ENCODE measurements around the gene OSGIN1. TPM values are rescaled to one million over a fixed set of nuclear protein-coding genes. Genes with fewer than 3 reads are reported as not detected.

The OSGIN1 gene
- total and polyA plus RNA-seq, 7 donors, result 3.6 to 9.9 (median 5.4) TPM

- Histone ChIP-seq H3K36me3 (peaks cover 0 to 51% (median 4%) of the 10 kb centered on the region in 4 donors), H3K9me3 (no peaks in the 10 kb centered on the region), H3K4me1 (peaks cover 0 to 10% (median 4%) of the 10 kb centered on the region in 4 donors), H3K27ac (no peak overlapping the region), H3K4me3 (no peak overlapping the region), H3K27me3 (peaks cover 8 to 18% (median 13%) of the 10 kb centered on the region in 3 donors)
- DNase-seq, result no peak
- 93% methylated on average over 36 of the region's 36 CpGs for WGBS, 2 donors
- TF ChIP-seq POLR2AphosphoS5 (IDR thresholded peaks at IDR 0.05) (no peak), POLR2A (IDR thresholded peaks at IDR 0.05) (no peak), CTCF (IDR thresholded peaks at IDR 0.05) (no peak), EP300 (IDR thresholded peaks at IDR 0.05) (no peak)
- intact Hi-C loops (cut with DNase I), result loop anchor here (5.0 kb wide), 1 partner anchor 227 kb away; the partner anchor contains the start of gene ADAD2
These were observed 12.6 kb downstream of the OSGIN1 start for GRCh38 chr16:83965444-83966152.

DNA sequence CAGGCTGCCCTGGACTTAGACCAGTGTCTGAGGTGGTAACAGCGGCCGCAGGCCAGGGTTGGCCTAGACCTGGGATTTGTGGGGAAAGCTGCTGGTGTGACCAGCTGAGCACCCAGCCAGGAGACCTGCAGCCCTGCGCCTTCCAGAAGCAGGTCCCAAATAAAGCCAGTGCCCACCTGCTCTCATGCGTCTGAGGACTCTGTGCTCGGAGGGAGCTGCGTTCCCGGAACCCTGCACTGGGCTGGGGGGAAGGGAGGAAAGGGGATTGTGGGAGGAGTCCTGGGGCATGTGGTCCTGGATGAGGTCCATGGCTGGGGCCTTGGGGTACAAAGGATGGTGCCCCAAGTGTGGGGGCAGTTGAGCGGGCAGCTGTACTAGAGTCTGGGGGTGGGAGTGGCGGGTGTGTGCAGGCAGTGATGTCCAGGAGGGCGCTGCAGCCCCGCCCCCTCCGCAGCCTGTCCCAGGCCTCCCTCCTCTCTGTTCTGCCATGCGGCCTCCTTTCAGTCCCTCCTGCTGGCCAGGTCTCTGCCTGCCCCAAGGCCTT is 13.2 kb downstream of the OSGIN1 start:
- Histone ChIP-seq H3K4me3 (no peak overlapping the region), H3K36me3 (peaks cover 0 to 45% (median 4%) of the 10 kb centered on the region in 4 donors), H3K27me3 (peaks cover 8 to 18% (median 13%) of the 10 kb centered on the region in 3 donors), H3K9me3 (no peaks in the 10 kb centered on the region), H3K4me1 (peaks cover 0 to 10% (median 4%) of the 10 kb centered on the region in 4 donors), H3K27ac (no peak overlapping the region)
- no peak for DNase-seq
- intact Hi-C loops (cut with DNase I), result loop anchor here (5.0 kb wide), 1 partner anchor 226 kb away; the partner anchor contains the start of gene ADAD2
- 92% methylated on average over 13 of the region's 13 CpGs for WGBS, 2 donors
- TF ChIP-seq POLR2AphosphoS5 (IDR thresholded peaks at IDR 0.05), result no peak
- no peak for TF ChIP-seq CTCF (IDR thresholded peaks at IDR 0.05)
- no peak for TF ChIP-seq EP300 (IDR thresholded peaks at IDR 0.05)
- TF ChIP-seq POLR2A (IDR thresholded peaks at IDR 0.05), result no peak

GRCh38 chr16:83967091-83967490 is 14.1 kb downstream of the OSGIN1 start:
- TF ChIP-seq POLR2A (IDR thresholded peaks at IDR 0.05), result no peak
- no peak for TF ChIP-seq CTCF (IDR thresholded peaks at IDR 0.05)
- TF ChIP-seq POLR2AphosphoS5 (IDR thresholded peaks at IDR 0.05), result no peak
- no peak for TF ChIP-seq EP300 (IDR thresholded peaks at IDR 0.05)
- 36 to 83% methylated on average over 2 of the region's 2 CpGs for WGBS, 2 donors
- Histone ChIP-seq H3K27me3 (peaks cover 8 to 18% (median 13%) of the 10 kb centered on the region in 3 donors), H3K4me3 (no peak overlapping the region), H3K4me1 (peaks cover 0 to 10% (median 4%) of the 10 kb centered on the region in 4 donors), H3K36me3 (peaks cover 0 to 36% (median 4%) of the 10 kb centered on the region in 4 donors), H3K9me3 (no peaks in the 10 kb centered on the region), H3K27ac (no peak overlapping the region)
- intact Hi-C loops (cut with DNase I), result loop anchor here (5.0 kb wide), 1 partner anchor 225 kb away; the partner anchor contains the start of gene ADAD2
- DNase-seq, result no peak

DNA sequence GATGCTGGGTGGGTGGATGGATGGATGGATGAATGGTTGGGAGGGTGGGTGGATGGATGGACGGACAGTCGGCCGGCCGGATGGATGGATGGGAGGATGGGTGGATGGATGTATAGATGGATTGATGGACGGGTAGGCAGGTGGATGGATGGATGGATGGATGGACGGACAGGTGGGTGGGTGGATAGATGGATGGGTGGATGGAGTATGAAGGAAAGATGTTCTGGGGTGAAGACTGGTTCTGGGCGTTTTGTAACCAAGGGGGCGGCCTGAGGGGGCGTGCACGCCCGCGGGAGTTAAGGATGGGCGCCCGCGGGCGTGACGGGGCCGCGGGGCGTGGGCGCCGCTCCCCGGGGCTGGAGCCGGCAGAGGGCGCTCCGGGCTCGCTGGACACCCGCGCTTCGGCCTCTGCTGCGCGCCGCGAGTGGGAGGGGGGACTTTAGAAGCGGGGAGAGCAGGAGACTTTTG is 14.8 kb downstream of the OSGIN1 start, which contains the start of gene NECAB2:
NECAB2 (plus strand) TSS at position 407 of the 468 bp plus-strand sequence. CDS start 405 bp downstream, outside the sequence.
- peak within 1 kb of the TSS in 3 of 4 donors; percentile 32 to 51 (median 48) for H3K4me3 ChIP-seq
- peaks cover 8 to 18% (median 13%) of the 10 kb centered on the region in 3 donors for H3K27me3 ChIP-seq
- H3K9me3 ChIP-seq, result no peaks in the 10 kb centered on the region
- intact Hi-C loops (cut with DNase I), result loop anchor here (5.0 kb wide), 1 partner anchor 224 kb away; the partner anchor contains the start of gene ADAD2
- no peak for TF ChIP-seq POLR2AphosphoS5 (IDR thresholded peaks at IDR 0.05)
- TF ChIP-seq POLR2A (IDR thresholded peaks at IDR 0.05), result no peak
- no peak for TF ChIP-seq EP300 (IDR thresholded peaks at IDR 0.05)
- TF ChIP-seq CTCF (IDR thresholded peaks at IDR 0.05), result peak in 1 of 4 experiments; percentile 61
- no peak for DNase-seq
- peaks cover 0 to 10% (median 4%) of the 10 kb centered on the region in 4 donors for H3K4me1 ChIP-seq
- WGBS, 2 donors, result 10 to 14% methylated on average over 35 of the region's 35 CpGs
- peaks cover 0 to 28% (median 3%) of the 10 kb centered on the region in 4 donors for H3K36me3 ChIP-seq
- no peak within 1 kb of the TSS for H3K27ac ChIP-seq
